Tibial nerve (tissue), 4 donors: ENCODE data around the gene ERICH6. TPM values are rescaled to one million over a fixed set of nuclear protein-coding genes. Genes with fewer than 3 reads are reported as not detected.

Experiments
- DNase-seq, 2 donors: peaks; one replicate each; pipeline ENCODE4 v3.0.0-alpha.2; 2019; ENCODE audit warnings: low spot score in 2 of 2
- H3K27ac ChIP-seq, 4 donors: fragments of 200-600 bp; sonication (generic) in 3 of 4; one replicate each; pipeline ENCODE4 v1.5.1; 2017 to 2019; ENCODE audit warnings: mild to moderate bottlenecking in 1 of 4
- H3K27me3 ChIP-seq, 2 donors: fragments of 200-600 bp; sonication (generic) in 1 of 2; one replicate each; pipeline versions ENCODE4 v1.5.1 to v1.6.0; 2017 to 2019
- H3K36me3 ChIP-seq, 3 donors: fragments of 200-600 bp; sonication (generic); one replicate each; pipeline ENCODE4 v1.5.1; 2018 to 2019
- H3K4me1 ChIP-seq, 4 donors: fragments of 200-600 bp; sonication (generic) in 3 of 4; one replicate each; pipeline ENCODE4 v1.5.1; 2017 to 2019
- H3K4me3 ChIP-seq, 4 donors: fragments of 200-600 bp; sonication (generic) in 3 of 4; one replicate each; pipeline ENCODE4 v1.5.1; 2017 to 2019; ENCODE audit warnings: mild to moderate bottlenecking in 1 of 4, moderate library complexity in 1 of 4
- H3K9me3 ChIP-seq, 4 donors: fragments of 200-600 bp; sonication (generic) in 3 of 4; one replicate each; pipeline ENCODE4 v1.5.1; 2017 to 2019
- EP300 ChIP-seq, 2 donors: sonication (generic); formaldehyde crosslinking; IDR thresholded peaks; one replicate each; pipeline ENCODE4 v1.6.1; 2017; ENCODE audit warnings: antibody characterized with exemption in 2 of 2, mild to moderate bottlenecking in 1 of 2
- POLR2A ChIP-seq, 2 donors: fragments of 450-650 bp; IDR thresholded peaks; one replicate each; pipeline ENCODE4 v1.6.1; 2017; ENCODE audit warnings: antibody characterized with exemption in 2 of 2, mild to moderate bottlenecking in 2 of 2, moderate library complexity in 2 of 2
- WGBS, 2 donors: methylation state at CpG; one replicate each; pipeline ENCODE4 v1.1.5; 2018; 5-methylcytosine and 5-hydroxymethylcytosine counted together
- total RNA-seq, 4 donors: library from RNA; depleted of rRNA; stranded (reverse); fragments of >200 nt; gene quantifications; one replicate each; pipeline ENCODE4 v1.1.0, GENCODE V29; 2016
- TF ChIP-seq, protein P1 (sequence below), 5 experiments: fragments of 200-600 bp in 3 of 5; fragments of 450-650 bp in 2 of 5; sonication (generic) in 3 of 5; IDR thresholded peaks; one replicate each; pipeline ENCODE4 v1.5.1; 2016 to 2019; ENCODE audit warnings: antibody characterized with exemption in 5 of 5, mild to moderate bottlenecking in 3 of 5, moderate library complexity in 2 of 5

ERICH6 gene
- total RNA-seq, 4 donors from 2014 or later, result 0.84 TPM; not detected in 3

DNA sequence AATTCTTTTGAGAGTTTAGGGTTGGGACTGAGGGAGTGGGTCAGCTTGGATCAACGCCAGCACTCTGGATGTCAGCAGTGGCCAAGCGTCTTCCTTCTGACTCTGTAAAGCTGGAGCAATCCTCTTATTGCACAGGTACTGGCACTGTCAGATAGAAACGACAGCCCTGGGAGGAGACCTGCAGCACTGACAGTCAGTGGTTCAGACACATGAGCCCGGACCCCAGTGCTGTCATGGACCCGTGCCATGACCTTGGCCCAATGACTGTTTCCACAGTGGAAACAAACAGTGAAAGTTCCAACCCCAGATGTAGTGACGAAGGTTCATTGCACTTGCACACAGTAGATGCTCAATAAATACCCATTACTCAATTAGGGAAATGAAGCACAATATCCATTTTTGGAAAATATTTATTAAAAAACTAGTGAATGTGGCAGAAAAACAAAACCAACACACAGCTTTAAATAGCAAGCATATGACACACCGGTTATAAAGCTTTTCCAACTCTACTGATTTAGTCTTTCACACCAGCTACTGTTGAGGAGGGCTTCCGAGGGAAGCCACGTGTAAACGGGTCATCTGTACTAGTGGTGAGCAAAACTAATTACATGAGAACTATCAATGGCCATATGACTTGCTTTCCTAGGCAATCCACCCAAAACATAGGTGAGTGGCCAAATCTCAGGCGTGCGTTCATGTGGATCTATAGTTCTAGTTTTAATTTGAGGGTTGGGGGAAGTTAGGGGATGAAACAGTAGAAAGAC, 37.2 kb upstream of the ERICH6 start:
- DNase-seq, result no peak
- WGBS, 2 donors, result 79 to 81% methylated on average over 10 to 12 of the region's 12 CpGs
- Histone ChIP-seq H3K27ac (no peak overlapping the region), H3K27me3 (no peaks in the 10 kb centered on the region), H3K4me3 (no peak overlapping the region), H3K4me1 (peaks cover 0 to 50% (median 2%) of the 10 kb centered on the region in 4 donors), H3K9me3 (no peaks in the 10 kb centered on the region), H3K36me3 (peaks cover 0 to 22% (median 0%) of the 10 kb centered on the region in 3 donors)
- TF ChIP-seq EP300 (IDR thresholded peaks at IDR 0.05) (no peak), POLR2A (IDR thresholded peaks at IDR 0.05) (no peak)
- TF ChIP-seq, protein P1, sequence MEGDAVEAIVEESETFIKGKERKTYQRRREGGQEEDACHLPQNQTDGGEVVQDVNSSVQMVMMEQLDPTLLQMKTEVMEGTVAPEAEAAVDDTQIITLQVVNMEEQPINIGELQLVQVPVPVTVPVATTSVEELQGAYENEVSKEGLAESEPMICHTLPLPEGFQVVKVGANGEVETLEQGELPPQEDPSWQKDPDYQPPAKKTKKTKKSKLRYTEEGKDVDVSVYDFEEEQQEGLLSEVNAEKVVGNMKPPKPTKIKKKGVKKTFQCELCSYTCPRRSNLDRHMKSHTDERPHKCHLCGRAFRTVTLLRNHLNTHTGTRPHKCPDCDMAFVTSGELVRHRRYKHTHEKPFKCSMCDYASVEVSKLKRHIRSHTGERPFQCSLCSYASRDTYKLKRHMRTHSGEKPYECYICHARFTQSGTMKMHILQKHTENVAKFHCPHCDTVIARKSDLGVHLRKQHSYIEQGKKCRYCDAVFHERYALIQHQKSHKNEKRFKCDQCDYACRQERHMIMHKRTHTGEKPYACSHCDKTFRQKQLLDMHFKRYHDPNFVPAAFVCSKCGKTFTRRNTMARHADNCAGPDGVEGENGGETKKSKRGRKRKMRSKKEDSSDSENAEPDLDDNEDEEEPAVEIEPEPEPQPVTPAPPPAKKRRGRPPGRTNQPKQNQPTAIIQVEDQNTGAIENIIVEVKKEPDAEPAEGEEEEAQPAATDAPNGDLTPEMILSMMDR (IDR thresholded peaks at IDR 0.05), result no peak

DNA sequence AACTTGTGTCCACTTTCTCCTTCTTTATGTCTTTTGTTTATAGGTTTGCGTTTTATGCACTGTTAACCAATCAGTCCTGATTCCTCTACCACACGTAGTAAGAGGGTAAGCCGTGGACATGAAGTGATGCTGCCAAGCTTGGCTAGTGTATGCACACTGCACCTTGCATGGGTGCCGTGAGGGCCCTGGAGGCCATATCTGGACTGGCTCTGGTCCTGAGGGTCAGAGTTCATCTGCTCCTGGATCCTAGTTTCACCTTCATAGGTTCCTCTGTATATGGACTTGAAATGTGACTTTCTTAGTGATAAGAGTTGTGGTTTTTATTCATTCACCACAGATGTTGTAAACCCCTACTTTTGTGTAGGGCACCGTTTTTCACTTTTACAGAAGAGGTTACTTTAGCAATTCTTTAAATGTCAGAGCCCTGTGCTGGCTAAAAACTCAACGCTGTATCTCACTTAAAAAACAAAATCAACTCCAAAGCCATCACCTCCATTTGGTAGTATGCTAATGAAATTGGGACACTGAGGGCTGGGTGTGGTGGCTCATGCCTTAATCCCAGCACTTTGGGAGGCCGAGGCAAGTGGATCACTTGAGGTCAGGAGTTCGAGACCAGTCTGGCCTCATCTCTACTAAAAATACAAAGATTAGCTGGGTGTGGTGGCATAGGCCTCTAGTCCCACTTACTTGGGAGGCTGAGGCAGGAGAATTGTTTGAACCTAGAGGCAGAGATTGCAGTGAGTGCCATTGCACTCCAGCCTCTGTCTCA, 36.3 kb upstream of the ERICH6 start:
- H3K9me3 ChIP-seq, result no peaks in the 10 kb centered on the region
- DNase-seq, result no peak
- peaks cover 0 to 22% (median 0%) of the 10 kb centered on the region in 3 donors for H3K36me3 ChIP-seq
- peaks cover 0 to 43% (median 2%) of the 10 kb centered on the region in 4 donors for H3K4me1 ChIP-seq
- H3K27me3 ChIP-seq, result no peaks in the 10 kb centered on the region
- TF ChIP-seq EP300 (IDR thresholded peaks at IDR 0.05) (no peak), POLR2A (IDR thresholded peaks at IDR 0.05) (no peak)
- TF ChIP-seq, protein P1 (IDR thresholded peaks at IDR 0.05), result no peak
- no peak overlapping the region for H3K4me3 ChIP-seq
- WGBS, 2 donors, result 87 to 92% methylated on average over 8 of the region's 8 CpGs
- H3K27ac ChIP-seq, result no peak overlapping the region

DNA sequence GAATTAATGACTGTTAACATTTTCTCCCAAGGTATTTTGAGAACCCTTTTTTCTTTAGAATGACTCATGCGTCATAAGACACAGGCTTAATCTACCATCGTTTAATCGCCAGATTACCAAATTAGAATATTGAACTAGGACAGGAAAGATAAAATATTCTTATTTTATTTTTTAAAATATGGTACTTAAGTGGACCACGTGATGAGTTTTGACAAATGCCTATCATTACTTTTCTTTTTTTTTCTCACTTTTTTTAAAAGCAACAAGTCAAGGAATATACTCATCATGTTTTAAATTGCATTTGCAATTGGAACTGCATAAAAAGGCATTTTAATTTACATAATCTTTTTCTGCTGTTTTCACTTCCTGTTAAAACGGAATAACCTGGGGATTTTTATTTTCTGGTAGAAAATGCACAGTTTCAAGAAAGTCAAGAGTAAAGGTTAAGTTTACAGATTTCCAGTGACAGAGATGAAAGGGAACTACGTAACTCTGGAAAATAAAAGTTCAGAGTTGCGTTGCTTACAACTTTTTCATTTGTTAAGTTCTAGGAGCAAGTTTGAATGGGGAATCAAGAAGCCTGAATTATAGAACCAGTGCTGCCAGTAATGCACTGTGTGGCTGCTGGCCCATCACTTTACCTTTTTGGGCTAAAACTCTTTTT, 35.6 kb upstream of the ERICH6 start:
- Histone ChIP-seq H3K27me3 (no peaks in the 10 kb centered on the region), H3K4me1 (peaks cover 0 to 38% (median 0%) of the 10 kb centered on the region in 4 donors), H3K4me3 (no peak overlapping the region), H3K27ac (no peak overlapping the region), H3K36me3 (peaks cover 0 to 22% (median 0%) of the 10 kb centered on the region in 3 donors), H3K9me3 (no peaks in the 10 kb centered on the region)
- TF ChIP-seq POLR2A (IDR thresholded peaks at IDR 0.05) (no peak), EP300 (IDR thresholded peaks at IDR 0.05) (no peak)
- TF ChIP-seq, protein P1 (IDR thresholded peaks at IDR 0.05), result no peak
- no peak for DNase-seq
- WGBS, 2 donors, result 83% methylated on average over 7 of the region's 7 CpGs

DNA sequence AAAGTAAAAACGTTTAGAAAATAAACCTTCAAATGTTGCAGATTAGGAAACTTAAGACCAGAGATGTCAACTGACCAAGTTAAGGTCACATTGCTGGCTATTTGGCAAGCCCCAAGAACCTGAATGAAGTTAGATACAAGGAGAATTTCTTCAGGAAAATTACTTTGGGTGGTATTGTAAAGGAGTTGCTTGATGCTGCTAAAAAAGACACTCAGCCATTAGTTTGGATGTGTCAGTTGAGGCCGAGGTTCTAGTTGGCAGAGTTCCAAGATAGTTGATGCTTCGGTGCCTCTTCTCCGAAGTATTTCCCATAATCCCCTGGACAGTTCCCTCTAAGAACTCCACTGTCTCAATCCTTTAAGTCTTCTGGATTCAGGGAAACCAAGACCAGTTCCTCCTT, 35.0 kb upstream of the ERICH6 start:
- Histone ChIP-seq H3K27me3 (no peaks in the 10 kb centered on the region), H3K4me3 (no peak overlapping the region), H3K36me3 (peaks cover 0 to 22% (median 0%) of the 10 kb centered on the region in 3 donors), H3K27ac (peak overlapping the region in 1 of 4 donors; percentile 63), H3K4me1 (peaks cover 0 to 33% (median 0%) of the 10 kb centered on the region in 4 donors), H3K9me3 (no peaks in the 10 kb centered on the region)
- no peak for TF ChIP-seq EP300 (IDR thresholded peaks at IDR 0.05)
- TF ChIP-seq, protein P1 (IDR thresholded peaks at IDR 0.05), result no peak
- no peak for TF ChIP-seq POLR2A (IDR thresholded peaks at IDR 0.05)
- 20 to 35% methylated on average over 4 of the region's 4 CpGs for WGBS, 2 donors
- DNase-seq, result no peak
